Kidney tubule cell (primary cell): Measurements from ENCODE around the gene FAM110C.
"Not testable (repeated sequence)": the region's sequence is repeated elsewhere in the genome, so short reads cannot be mapped to it uniquely, and the experiment has no call there.

Experiments used
- DNase-seq: peaks from one replicate; pipeline ENCODE4 v3.0.0-alpha.2; 2018; ENCODE audit warnings: low spot score

FAM110C gene

GRCh38 chr2:44748-45341, 1.5 kb downstream of the FAM110C start:
- DNase-seq = peak; percentile 72

GRCh38 chr2:42788-43187, 3.5 kb downstream of the FAM110C start:
- no peak for DNase-seq

GRCh38 chr2:40465-40864, 5.8 kb downstream of the FAM110C start:
- no peak for DNase-seq

GRCh38 chr2:38155-38554, 8.2 kb downstream of the FAM110C start:
- DNase-seq = peak; percentile 81

GRCh38 chr2:36318-36717, 10.0 kb downstream of the FAM110C start:
- DNase-seq = no peak

GRCh38 chr2:35852-36251, 10.5 kb downstream of the FAM110C start:
- peak; percentile 24 for DNase-seq

- DNase-seq = peak; percentile 86
Measured at GRCh38 chr2:33620-34019, 12.7 kb downstream of the FAM110C start.

- no peak for DNase-seq
Measured at GRCh38 chr2:32068-32467, 14.2 kb downstream of the FAM110C start.

GRCh38 chr2:29253-29652, 17.1 kb downstream of the FAM110C start:
- no peak for DNase-seq

- DNase-seq = no peak
Measured at GRCh38 chr2:28406-28975, 17.8 kb downstream of the FAM110C start.

- no peak for DNase-seq
Measured at GRCh38 chr2:26891-27290, 19.4 kb downstream of the FAM110C start.

- no peak for DNase-seq
Measured at GRCh38 chr2:25543-25942, 20.8 kb downstream of the FAM110C start.

GRCh38 chr2:24591-24990, 21.7 kb downstream of the FAM110C start:
- not testable (repeated sequence) for DNase-seq

GRCh38 chr2:24107-24506, 22.2 kb downstream of the FAM110C start:
- peak; percentile 81 for DNase-seq

GRCh38 chr2:23283-23682, 23.0 kb downstream of the FAM110C start:
- DNase-seq = no peak

GRCh38 chr2:22244-22643, 24.1 kb downstream of the FAM110C start:
- DNase-seq = not testable (repeated sequence)

GRCh38 chr2:20259-20658, 26.0 kb downstream of the FAM110C start:
- peak; percentile 25 for DNase-seq

- DNase-seq = no peak
Measured at GRCh38 chr2:19505-19904, 26.8 kb downstream of the FAM110C start.

GRCh38 chr2:18402-19271, 27.7 kb downstream of the FAM110C start:
- peak; percentile 27 for DNase-seq

GRCh38 chr2:15916-16315, 30.4 kb downstream of the FAM110C start:
- peak; percentile 29 for DNase-seq

- peak; percentile 70 for DNase-seq
Measured at GRCh38 chr2:11248-11941, 34.9 kb downstream of the FAM110C start.

- no peak for DNase-seq
Measured at GRCh38 chr2:10222-10875, 36.0 kb downstream of the FAM110C start.
